HepG2 (cell line): ENCODE results near the gene ABCE1. TPM values are rescaled to one million over a fixed set of nuclear protein-coding genes. Genes with fewer than 3 reads are reported as not detected.

Source experiments
- ATAC-seq: fragments of 200-7000 bp; cut with Tn5 transposase; 3 replicates; pipeline ENCODE4 v1.9.1; 2020; ENCODE audit warnings: mild to moderate bottlenecking, moderate library complexity
- BruUV-seq: library from RNA; stranded (reverse); fragments of 400-500 nt; replicated peaks from 2 replicates; lab custom pipeline; 2021; lab: Mats Ljungman, UMichigan
- CTCF ChIA-PET: fragments of 300-600 bp; formaldehyde crosslinking; extraction: SDS; loops from one replicate; lab custom pipeline; 2021; ENCODE audit warnings: low total read pairs, inconsistent platforms, low intra/inter-chr PET ratio; lab: Yijun Ruan, JAX
- POLR2A ChIA-PET: fragments of 350-600 bp; sonication (Branson Sonifier 250); formaldehyde crosslinking; loops from one replicate; lab custom pipeline; 2020; ENCODE audit warnings: antibody characterized with exemption, inconsistent platforms; lab: Yijun Ruan, JAX
- DNase-seq: peaks from one replicate; pipeline ENCODE4 v3.0.0-alpha.2; 2015; ENCODE audit warnings: low spot score
- FAIRE-seq: peaks from 3 replicates; lab custom pipeline; 2011; peaks lifted over from hg19 to GRCh38; lab: Jason Lieb, UNC
- H2AFZ ChIP-seq: one replicate; pipeline ENCODE4 v1.6.1; 2011; ENCODE audit warnings: low read length, inconsistent platforms
- H3K27ac ChIP-seq: fragments of 300-600 bp; 3 replicates; pipeline ENCODE4 v1.8.0; 2011; ENCODE audit warnings: mixed run types, mild to moderate bottlenecking, mixed read lengths, low read length, inconsistent platforms; ENCODE audit not compliant: insufficient read depth; ENCODE audit errors: extremely low read length
- H3K27me3 ChIP-seq, 2 experiments: fragments of 200-600 bp in 1 of 2; 2 replicates in 1 of 2; 3 replicates in 1 of 2; pipeline versions ENCODE4 v1.6.0 to v1.8.0; 2011; ENCODE audit warnings: low read length in 2 of 2, mild to moderate bottlenecking in 2 of 2, moderate library complexity in 2 of 2, inconsistent platforms in 1 of 2; ENCODE audit not compliant: insufficient read depth in 2 of 2, control insufficient read depth in 1 of 2
- H3K36me3 ChIP-seq, 2 experiments: fragments of 200-600 bp in 1 of 2; replicated peaks in 1 of 2; 2 replicates in 1 of 2; 3 replicates in 1 of 2; pipeline versions ENCODE4 v1.5.1 to v1.8.0; 2011; ENCODE audit warnings: low read length in 2 of 2, inconsistent platforms in 1 of 2; ENCODE audit not compliant: insufficient read depth in 2 of 2, control insufficient read depth in 1 of 2
- H3K4me1 ChIP-seq: 2 replicates; pipeline ENCODE4 v1.5.1; 2012; ENCODE audit warnings: low read length, inconsistent platforms; ENCODE audit not compliant: insufficient read depth
- H3K4me2 ChIP-seq: 2 replicates; pipeline ENCODE4 v1.6.0; 2011; ENCODE audit warnings: low read depth, low read length, inconsistent platforms
- H3K4me3 ChIP-seq, 3 experiments: fragments of 200-600 bp in 1 of 3; sonication (generic), shearing (Covaris generic) in 1 of 3; replicated peaks in 1 of 3; 2 replicates each; pipeline ENCODE4 v1.5.1; 2011 to 2016; ENCODE audit warnings: low read length in 3 of 3, inconsistent platforms in 2 of 3, low read depth in 2 of 3, mild to moderate bottlenecking in 2 of 3, control low read depth in 1 of 3, mixed read lengths in 1 of 3; ENCODE audit not compliant: insufficient read depth in 1 of 3
- H3K79me2 ChIP-seq: one replicate; pipeline ENCODE4 v1.6.1; 2011; ENCODE audit warnings: low read length, inconsistent platforms; ENCODE audit not compliant: insufficient read depth
- H3K9ac ChIP-seq: 2 replicates; pipeline ENCODE4 v1.6.0; 2011; ENCODE audit warnings: mild to moderate bottlenecking, low read depth, low read length, inconsistent platforms; ENCODE audit not compliant: insufficient read depth
- H3K9me3 ChIP-seq: 2 replicates; pipeline ENCODE4 v1.5.1; 2012; ENCODE audit warnings: mild to moderate bottlenecking, low read length
- H4K20me1 ChIP-seq: 2 replicates; pipeline ENCODE4 v1.6.0; 2011; ENCODE audit warnings: inconsistent platforms, mild to moderate bottlenecking, low read length, moderate library complexity; ENCODE audit not compliant: insufficient read depth
- ARNT ChIP-seq: fragments of 450-650 bp; IDR thresholded peaks from 2 replicates; pipeline ENCODE4 v1.6.1; 2017
- JUNB ChIP-seq: sonication (generic); formaldehyde crosslinking; IDR thresholded peaks from 2 replicates; pipeline ENCODE4 v1.8.0; 2022; ENCODE audit warnings: missing genetic modification reagents, mild to moderate bottlenecking, borderline replicate concordance
- MBD4 ChIP-seq: IDR thresholded peaks from 2 replicates; pipeline ENCODE4 v1.6.1; 2012; ENCODE audit warnings: low read length, inconsistent platforms, borderline replicate concordance
- MYNN ChIP-seq: sonication (generic); formaldehyde crosslinking; IDR thresholded peaks from 2 replicates; pipeline ENCODE4 v1.4.0; 2020; ENCODE audit warnings: mild to moderate bottlenecking, low read depth, missing genetic modification reagents
- NPAS2 ChIP-seq: sonication (generic); formaldehyde crosslinking; IDR thresholded peaks from 2 replicates; pipeline ENCODE4 v1.8.0; 2022; ENCODE audit warnings: mild to moderate bottlenecking, missing genetic modification reagents, borderline replicate concordance
- TCF12 ChIP-seq, 2 experiments: fragments of 450-650 bp in 1 of 2; sonication (generic) in 1 of 2; formaldehyde crosslinking in 1 of 2; IDR thresholded peaks; 2 replicates each; pipeline versions ENCODE4 v1.6.1 to v1.8.0; 2017 to 2022; ENCODE audit warnings: antibody characterized with exemption in 1 of 2, mild to moderate bottlenecking in 1 of 2, missing genetic modification reagents in 1 of 2, moderate library complexity in 1 of 2
- ZBTB7A ChIP-seq: sonication (generic); formaldehyde crosslinking; IDR thresholded peaks from 2 replicates; pipeline ENCODE4 v1.8.0; 2022; ENCODE audit warnings: mild to moderate bottlenecking, missing genetic modification reagents
- ZNF3 ChIP-seq: IDR thresholded peaks from 2 replicates; pipeline ENCODE4 v1.7.0; 2017; ENCODE audit warnings: inconsistent platforms
- ZNF460 ChIP-seq: sonication (generic); formaldehyde crosslinking; IDR thresholded peaks from 2 replicates; pipeline ENCODE4 v1.5.1; 2020; ENCODE audit warnings: missing genetic modification reagents, mild to moderate bottlenecking, borderline replicate concordance
- ZNF7 ChIP-seq: IDR thresholded peaks from 2 replicates; pipeline ENCODE4 v1.6.1; 2016; ENCODE audit warnings: missing biosample characterization, missing genetic modification reagents
- WGBS: methylation state at CpG from one replicate; pipeline ENCODE4 v1.1.6; 2017; ENCODE audit warnings: low lambda C conversion rate; 5-methylcytosine and 5-hydroxymethylcytosine counted together
- in situ Hi-C: cut with HindIII; loops from 2 replicates; pipeline ENCODE4 v1.10.0; 2017; ENCODE audit warnings: low pct_unique_long_range_greater_than_20kb; ENCODE audit not compliant: extremely low pct_ligation_motif_present
- intact Hi-C: fragments of 100-400 bp; cut with micrococcal nuclease; formaldehyde crosslinking; loops from one replicate; pipeline ENCODE4 v1.10.0; 2022; ENCODE audit not compliant: unreplicated experiment
- polyA plus RNA-seq, 8 experiments: library from polyadenylated mRNA; depleted of rRNA in 3 of 8; stranded (reverse) in 7 of 8; unstranded in 1 of 8; fragments of >200 nt; fragmentation: Illumina TruSeq in 4 of 8; extraction: Trizol in 4 of 8; gene quantifications; 2 replicates each; pipeline versions ENCODE4 v1.2.1 to v1.2.3, GENCODE V29; 2011 to 2016; ENCODE audit warnings: low read depth in 4 of 8, missing spikeins in 1 of 8, mixed read lengths in 1 of 8; ENCODE audit not compliant: insufficient read depth in 1 of 8
- total RNA-seq, 5 experiments: library from RNA; depleted of rRNA; stranded (reverse); fragments of >200 nt; fragmentation: Illumina TruSeq; extraction: Trizol; gene quantifications; 2 replicates each; pipeline ENCODE4 v1.2.3, GENCODE V29; 2016; ENCODE audit warnings: low read depth in 1 of 5
- TF ChIP-seq, protein P1 (sequence below): sonication (generic); formaldehyde crosslinking; IDR thresholded peaks from 2 replicates; pipeline ENCODE4 v1.5.1; 2020; ENCODE audit warnings: mild to moderate bottlenecking, moderate library complexity, missing genetic modification reagents
- TF ChIP-seq, protein P2 (sequence below): IDR thresholded peaks from 2 replicates; pipeline ENCODE4 v1.6.1; 2016; ENCODE audit warnings: missing biosample characterization, missing genetic modification reagents, low read depth
- TF ChIP-seq, protein P3 (sequence below), 2 experiments: sonication (generic) in 1 of 2; formaldehyde crosslinking in 1 of 2; IDR thresholded peaks; 2 replicates each; pipeline versions ENCODE4 v1.6.1 to v1.9.0; 2014 to 2022; ENCODE audit warnings: antibody characterized with exemption in 1 of 2, borderline replicate concordance in 1 of 2, inconsistent platforms in 1 of 2, low read depth in 1 of 2, missing genetic modification reagents in 1 of 2

The ABCE1 gene
- total and polyA plus RNA-seq, 2 of the 13 experiments (the other 11 are each of a cell fraction or from before 2014, with no cell fraction given): 50.8 to 139 TPM

- TF ChIP-seq, protein P1, sequence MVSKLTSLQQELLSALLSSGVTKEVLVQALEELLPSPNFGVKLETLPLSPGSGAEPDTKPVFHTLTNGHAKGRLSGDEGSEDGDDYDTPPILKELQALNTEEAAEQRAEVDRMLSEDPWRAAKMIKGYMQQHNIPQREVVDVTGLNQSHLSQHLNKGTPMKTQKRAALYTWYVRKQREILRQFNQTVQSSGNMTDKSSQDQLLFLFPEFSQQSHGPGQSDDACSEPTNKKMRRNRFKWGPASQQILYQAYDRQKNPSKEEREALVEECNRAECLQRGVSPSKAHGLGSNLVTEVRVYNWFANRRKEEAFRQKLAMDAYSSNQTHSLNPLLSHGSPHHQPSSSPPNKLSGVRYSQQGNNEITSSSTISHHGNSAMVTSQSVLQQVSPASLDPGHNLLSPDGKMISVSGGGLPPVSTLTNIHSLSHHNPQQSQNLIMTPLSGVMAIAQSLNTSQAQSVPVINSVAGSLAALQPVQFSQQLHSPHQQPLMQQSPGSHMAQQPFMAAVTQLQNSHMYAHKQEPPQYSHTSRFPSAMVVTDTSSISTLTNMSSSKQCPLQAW: no peak
- TF ChIP-seq, all 625 proteins: peak for 0
These were observed 4.5 kb upstream of the ABCE1 start (continued) for GRCh38 chr4:145093638-145094037.

- Histone ChIP-seq H2AFZ (peak overlapping the region; percentile 92), H3K9me3 (peaks cover 15% of the 10 kb centered on the region), H3K4me3 (peak overlapping the region; percentile 71 to 91 (median 85)), H3K4me1 (peaks cover 34% of the 10 kb centered on the region), H4K20me1 (peaks cover 6% of the 10 kb centered on the region; the same call in 1 of the 2 replicates), H3K27ac (peak overlapping the region; percentile 96), H3K27me3 (no peaks in the 10 kb centered on the region; a peak in 1 of 5 replicates), H3K4me2 (peak overlapping the region; percentile 72), H3K9ac (peak overlapping the region; percentile 94), H3K79me2 (peaks cover 76% of the 10 kb centered on the region), H3K36me3 (peaks cover 3 to 34% of the 10 kb centered on the region in 2 experiments; a peak in 4 of 5 replicates)
- TSS peak; percentile 81 for BruUV-seq
- POLR2A ChIA-PET: interaction anchor here (0.9 to 2.0 kb wide), 12 partner anchors 10 to 1872 kb away, joined by 3 to 10 read pairs (median 4); partner anchors contain the start of gene OTUD4
- WGBS: 4% methylated on average over 10 of the region's 10 CpGs
- intact Hi-C loops: loop anchor here (10.0 kb wide), 1 partner anchor 923 kb away; no protein-coding TSS in a partner anchor
- ATAC-seq (no peak), FAIRE-seq (no peak), DNase-seq (no peak)
- in situ Hi-C loops: no loop called here
- CTCF ChIA-PET: no interaction called here
- TF ChIP-seq ZBTB7A: no peak
- TF ChIP-seq MYNN (CRISPR knock-in tag): no peak
- no peak for TF ChIP-seq MBD4
- no peak for TF ChIP-seq NPAS2 (CRISPR knock-in tag)
- no peak for TF ChIP-seq ZNF460 (CRISPR knock-in tag)
- TF ChIP-seq, protein P2, sequence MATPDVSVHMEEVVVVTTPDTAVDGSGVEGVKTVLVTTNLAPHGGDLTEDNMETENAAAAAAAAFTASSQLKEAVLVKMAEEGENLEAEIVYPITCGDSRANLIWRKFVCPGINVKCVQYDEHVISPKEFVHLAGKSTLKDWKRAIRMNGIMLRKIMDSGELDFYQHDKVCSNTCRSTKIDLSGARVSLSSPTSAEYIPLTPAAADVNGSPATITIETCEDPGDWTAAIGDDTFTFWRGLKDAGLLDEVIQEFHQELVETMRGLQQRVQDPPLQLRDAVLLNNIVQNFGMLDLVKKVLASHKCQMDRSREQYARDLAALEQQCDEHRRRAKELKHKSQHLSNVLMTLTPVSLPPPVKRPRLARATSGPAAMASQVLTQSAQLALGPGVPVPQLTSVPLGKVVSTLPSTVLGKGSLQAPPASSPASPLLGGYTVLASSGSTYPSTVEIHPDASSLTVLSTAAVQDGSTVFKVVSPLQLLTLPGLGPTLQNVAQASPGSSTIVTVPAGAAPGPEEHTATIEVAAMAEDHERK (CRISPR knock-in tag): no peak
- TF ChIP-seq, protein P3, sequence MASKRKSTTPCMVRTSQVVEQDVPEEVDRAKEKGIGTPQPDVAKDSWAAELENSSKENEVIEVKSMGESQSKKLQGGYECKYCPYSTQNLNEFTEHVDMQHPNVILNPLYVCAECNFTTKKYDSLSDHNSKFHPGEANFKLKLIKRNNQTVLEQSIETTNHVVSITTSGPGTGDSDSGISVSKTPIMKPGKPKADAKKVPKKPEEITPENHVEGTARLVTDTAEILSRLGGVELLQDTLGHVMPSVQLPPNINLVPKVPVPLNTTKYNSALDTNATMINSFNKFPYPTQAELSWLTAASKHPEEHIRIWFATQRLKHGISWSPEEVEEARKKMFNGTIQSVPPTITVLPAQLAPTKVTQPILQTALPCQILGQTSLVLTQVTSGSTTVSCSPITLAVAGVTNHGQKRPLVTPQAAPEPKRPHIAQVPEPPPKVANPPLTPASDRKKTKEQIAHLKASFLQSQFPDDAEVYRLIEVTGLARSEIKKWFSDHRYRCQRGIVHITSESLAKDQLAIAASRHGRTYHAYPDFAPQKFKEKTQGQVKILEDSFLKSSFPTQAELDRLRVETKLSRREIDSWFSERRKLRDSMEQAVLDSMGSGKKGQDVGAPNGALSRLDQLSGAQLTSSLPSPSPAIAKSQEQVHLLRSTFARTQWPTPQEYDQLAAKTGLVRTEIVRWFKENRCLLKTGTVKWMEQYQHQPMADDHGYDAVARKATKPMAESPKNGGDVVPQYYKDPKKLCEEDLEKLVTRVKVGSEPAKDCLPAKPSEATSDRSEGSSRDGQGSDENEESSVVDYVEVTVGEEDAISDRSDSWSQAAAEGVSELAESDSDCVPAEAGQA (IDR thresholded peaks at IDR 0.05; ENCODE audit: low read depth): no peak
- TF ChIP-seq, protein P3 (CRISPR knock-in tag; IDR thresholded peaks at IDR 0.05; ENCODE audit: borderline replicate concordance): no peak
- TF ChIP-seq ARNT: no peak
- TF ChIP-seq ZNF3 (CRISPR knock-in tag): no peak
- TF ChIP-seq ZNF7: no peak
- peak; percentile 17; the same call in 1 of the 2 replicates for TF ChIP-seq JUNB (CRISPR knock-in tag)
- TF ChIP-seq TCF12 (IDR thresholded peaks at IDR 0.05): no peak
- 0 out of 2 replicates have a peak, but pooled peaks have one; percentile 9 for TF ChIP-seq TCF12 (CRISPR knock-in tag; IDR thresholded peaks at IDR 0.05)
These were observed 735 bp upstream of the ABCE1 start for GRCh38 chr4:145097331-145097820.
